PC-3 (cell line): ENCODE results near the gene STAP1.

Experiments used
- EZH2 ChIP-seq: fragments of 300-600 bp; sonication (generic); IDR thresholded peaks from one replicate; pipeline ENCODE4 v1.6.1; 2017; ENCODE audit warnings: antibody characterized with exemption, mild to moderate bottlenecking, low read length; ENCODE audit not compliant: unreplicated experiment
- TF ChIP-seq, protein P1 (sequence below): fragments of 300-600 bp; sonication (generic); conservative IDR thresholded peaks from 2 replicates; pipeline ENCODE4 v1.5.1; 2017; ENCODE audit warnings: antibody characterized with exemption, low read depth, mild to moderate bottlenecking, low read length

DNA sequence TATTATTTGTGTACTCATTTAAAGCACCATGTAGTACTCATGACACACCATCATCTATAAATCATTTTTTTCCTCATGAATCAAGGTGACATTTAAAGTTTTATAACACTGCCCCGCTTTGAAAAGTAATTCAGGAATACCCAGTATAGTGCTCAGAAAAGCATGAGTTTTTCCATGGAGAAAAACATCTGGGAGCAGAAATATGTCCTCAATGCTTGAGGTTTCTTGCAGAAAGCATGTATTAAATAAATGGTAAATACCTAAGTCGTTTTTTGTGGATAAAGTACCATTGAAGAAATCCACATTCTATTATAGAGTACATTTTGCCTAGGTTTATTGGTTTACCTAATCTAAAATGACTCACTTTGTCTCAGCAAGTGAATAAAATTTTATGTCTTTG is 76.2 kb downstream of the STAP1 start:
- TF ChIP-seq, protein P1, sequence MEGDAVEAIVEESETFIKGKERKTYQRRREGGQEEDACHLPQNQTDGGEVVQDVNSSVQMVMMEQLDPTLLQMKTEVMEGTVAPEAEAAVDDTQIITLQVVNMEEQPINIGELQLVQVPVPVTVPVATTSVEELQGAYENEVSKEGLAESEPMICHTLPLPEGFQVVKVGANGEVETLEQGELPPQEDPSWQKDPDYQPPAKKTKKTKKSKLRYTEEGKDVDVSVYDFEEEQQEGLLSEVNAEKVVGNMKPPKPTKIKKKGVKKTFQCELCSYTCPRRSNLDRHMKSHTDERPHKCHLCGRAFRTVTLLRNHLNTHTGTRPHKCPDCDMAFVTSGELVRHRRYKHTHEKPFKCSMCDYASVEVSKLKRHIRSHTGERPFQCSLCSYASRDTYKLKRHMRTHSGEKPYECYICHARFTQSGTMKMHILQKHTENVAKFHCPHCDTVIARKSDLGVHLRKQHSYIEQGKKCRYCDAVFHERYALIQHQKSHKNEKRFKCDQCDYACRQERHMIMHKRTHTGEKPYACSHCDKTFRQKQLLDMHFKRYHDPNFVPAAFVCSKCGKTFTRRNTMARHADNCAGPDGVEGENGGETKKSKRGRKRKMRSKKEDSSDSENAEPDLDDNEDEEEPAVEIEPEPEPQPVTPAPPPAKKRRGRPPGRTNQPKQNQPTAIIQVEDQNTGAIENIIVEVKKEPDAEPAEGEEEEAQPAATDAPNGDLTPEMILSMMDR, result no peak
- no peak for TF ChIP-seq EZH2
